ENCODE results near the gene ESYT3.

GRCh38 chr3:138434875-138435772 lies 708 bp downstream of the ESYT3 start:
- TF ChIP-seq POLR2A (IDR thresholded peaks at IDR 0.05), result no peak
- TF ChIP-seq, protein P1, sequence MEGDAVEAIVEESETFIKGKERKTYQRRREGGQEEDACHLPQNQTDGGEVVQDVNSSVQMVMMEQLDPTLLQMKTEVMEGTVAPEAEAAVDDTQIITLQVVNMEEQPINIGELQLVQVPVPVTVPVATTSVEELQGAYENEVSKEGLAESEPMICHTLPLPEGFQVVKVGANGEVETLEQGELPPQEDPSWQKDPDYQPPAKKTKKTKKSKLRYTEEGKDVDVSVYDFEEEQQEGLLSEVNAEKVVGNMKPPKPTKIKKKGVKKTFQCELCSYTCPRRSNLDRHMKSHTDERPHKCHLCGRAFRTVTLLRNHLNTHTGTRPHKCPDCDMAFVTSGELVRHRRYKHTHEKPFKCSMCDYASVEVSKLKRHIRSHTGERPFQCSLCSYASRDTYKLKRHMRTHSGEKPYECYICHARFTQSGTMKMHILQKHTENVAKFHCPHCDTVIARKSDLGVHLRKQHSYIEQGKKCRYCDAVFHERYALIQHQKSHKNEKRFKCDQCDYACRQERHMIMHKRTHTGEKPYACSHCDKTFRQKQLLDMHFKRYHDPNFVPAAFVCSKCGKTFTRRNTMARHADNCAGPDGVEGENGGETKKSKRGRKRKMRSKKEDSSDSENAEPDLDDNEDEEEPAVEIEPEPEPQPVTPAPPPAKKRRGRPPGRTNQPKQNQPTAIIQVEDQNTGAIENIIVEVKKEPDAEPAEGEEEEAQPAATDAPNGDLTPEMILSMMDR (IDR thresholded peaks at IDR 0.05), result no peak

All from uterus (tissue), 2 donors.